Measurements from ENCODE around the gene ARVCF. TPM values are rescaled to one million over a fixed set of nuclear protein-coding genes. Genes with fewer than 3 reads are reported as not detected.

ARVCF gene
- total and polyA plus RNA-seq, 2 experiments from 2014 or later, result 15.6 to 122 TPM

DNA sequence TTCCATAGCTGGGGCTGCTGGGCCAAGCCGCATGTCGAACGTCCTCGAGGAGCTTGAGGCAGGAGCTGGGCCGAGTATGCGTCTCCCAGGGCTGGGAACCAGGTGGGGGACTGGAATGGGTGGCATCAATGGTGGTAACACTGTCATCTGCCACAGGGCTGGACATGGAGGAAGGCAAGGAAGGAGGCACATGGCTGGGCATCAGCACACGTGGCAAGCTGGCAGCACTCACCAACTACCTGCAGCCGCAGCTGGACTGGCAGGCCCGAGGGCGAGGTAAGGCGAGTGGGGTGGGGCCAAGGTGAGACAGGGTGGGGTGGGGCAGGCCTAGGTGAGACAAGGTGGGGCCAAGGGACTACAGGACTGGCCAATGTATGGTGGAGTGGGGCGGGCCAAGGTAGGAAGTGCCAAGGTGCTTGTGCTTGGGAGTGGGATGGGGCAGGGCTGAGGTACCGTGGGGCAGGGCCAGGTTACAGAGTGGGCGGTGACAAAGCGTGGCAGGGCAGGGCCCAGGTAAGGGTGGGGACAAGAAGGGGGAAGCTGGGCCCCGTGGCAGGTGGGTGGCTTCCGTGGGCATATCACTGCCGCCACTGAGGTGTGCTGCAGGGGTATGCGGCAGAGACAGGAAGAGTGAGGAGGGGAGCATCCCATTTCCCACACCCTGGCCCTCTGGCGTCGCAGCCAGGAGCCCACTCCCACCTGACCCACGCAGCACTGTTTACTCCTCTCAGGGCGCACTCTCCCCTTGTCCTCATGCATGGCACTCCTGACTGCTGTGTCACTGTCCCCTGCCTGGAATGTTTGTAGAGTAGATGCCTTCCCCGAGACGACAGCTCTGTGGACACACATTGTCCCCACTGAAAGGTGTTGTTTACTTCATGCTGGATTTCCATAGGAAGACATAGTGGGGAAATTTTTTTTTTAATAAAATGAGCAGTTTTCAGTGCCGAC lies 36.0 kb upstream of the ARVCF start:
- peaks cover 21% of the 10 kb centered on the region for H3K36me3 Mint-ChIP-seq (ENCODE audit: low read depth)
- H3K4me2 ChIP-seq, result no peak overlapping the region
- no peak overlapping the region for H3K4me3 Mint-ChIP-seq
- H2AFZ ChIP-seq, result no peak overlapping the region
- no peaks in the 10 kb centered on the region for H3F3A ChIP-seq (replicated peaks; ENCODE audit: low read depth)
- no peaks in the 10 kb centered on the region; the same call in none of the 2 replicates for H4K20me1 ChIP-seq (replicated peaks; ENCODE audit: insufficient read depth)
- no peaks in the 10 kb centered on the region for H3K4me1 Mint-ChIP-seq
- H3K36me3 ChIP-seq (ENCODE audit: insufficient read depth), result no peaks in the 10 kb centered on the region
- H3K9me3 Mint-ChIP-seq, result peaks cover 15% of the 10 kb centered on the region
- H3K27ac ChIP-seq (ENCODE audit: low read depth), result no peak overlapping the region
- ATAC-seq (peak; percentile 51), DNase-seq (ENCODE audit: low spot score) (no peak)
- H3K9me2 ChIP-seq (ENCODE audit: insufficient read depth), result no peaks in the 10 kb centered on the region
- no peaks in the 10 kb centered on the region for H3K4me1 ChIP-seq (ENCODE audit: insufficient read depth)
- H3K79me2 ChIP-seq (replicated peaks; ENCODE audit: insufficient read depth), result no peaks in the 10 kb centered on the region
- TF ChIP-seq EZH2 (IDR thresholded peaks at IDR 0.05; ENCODE audit: low read depth, unreplicated experiment) (no peak), STAT1 (IDR thresholded peaks at IDR 0.05; ENCODE audit: unreplicated experiment) (no peak), EZH2phosphoT487 (IDR thresholded peaks at IDR 0.05; ENCODE audit: unreplicated experiment) (no peak), POLR2AphosphoS5 (IDR thresholded peaks at IDR 0.05; ENCODE audit: low read depth) (no peak), ZNF331 (CRISPR knock-in tag; IDR thresholded peaks at IDR 0.05; ENCODE audit: low read depth) (no peak), JUNB (IDR thresholded peaks at IDR 0.05; ENCODE audit: unreplicated experiment) (no peak), CREB1 (CRISPR knock-in tag; IDR thresholded peaks at IDR 0.05; ENCODE audit: low read depth) (no peak), NANOG (IDR thresholded peaks at IDR 0.05; ENCODE audit: borderline replicate concordance) (no peak), ZNF114 (CRISPR knock-in tag; IDR thresholded peaks at IDR 0.05) (no peak)
- TF ChIP-seq, protein P1, sequence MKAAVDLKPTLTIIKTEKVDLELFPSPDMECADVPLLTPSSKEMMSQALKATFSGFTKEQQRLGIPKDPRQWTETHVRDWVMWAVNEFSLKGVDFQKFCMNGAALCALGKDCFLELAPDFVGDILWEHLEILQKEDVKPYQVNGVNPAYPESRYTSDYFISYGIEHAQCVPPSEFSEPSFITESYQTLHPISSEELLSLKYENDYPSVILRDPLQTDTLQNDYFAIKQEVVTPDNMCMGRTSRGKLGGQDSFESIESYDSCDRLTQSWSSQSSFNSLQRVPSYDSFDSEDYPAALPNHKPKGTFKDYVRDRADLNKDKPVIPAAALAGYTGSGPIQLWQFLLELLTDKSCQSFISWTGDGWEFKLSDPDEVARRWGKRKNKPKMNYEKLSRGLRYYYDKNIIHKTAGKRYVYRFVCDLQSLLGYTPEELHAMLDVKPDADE (IDR thresholded peaks at IDR 0.05), result no peak
- TF ChIP-seq, protein P2, sequence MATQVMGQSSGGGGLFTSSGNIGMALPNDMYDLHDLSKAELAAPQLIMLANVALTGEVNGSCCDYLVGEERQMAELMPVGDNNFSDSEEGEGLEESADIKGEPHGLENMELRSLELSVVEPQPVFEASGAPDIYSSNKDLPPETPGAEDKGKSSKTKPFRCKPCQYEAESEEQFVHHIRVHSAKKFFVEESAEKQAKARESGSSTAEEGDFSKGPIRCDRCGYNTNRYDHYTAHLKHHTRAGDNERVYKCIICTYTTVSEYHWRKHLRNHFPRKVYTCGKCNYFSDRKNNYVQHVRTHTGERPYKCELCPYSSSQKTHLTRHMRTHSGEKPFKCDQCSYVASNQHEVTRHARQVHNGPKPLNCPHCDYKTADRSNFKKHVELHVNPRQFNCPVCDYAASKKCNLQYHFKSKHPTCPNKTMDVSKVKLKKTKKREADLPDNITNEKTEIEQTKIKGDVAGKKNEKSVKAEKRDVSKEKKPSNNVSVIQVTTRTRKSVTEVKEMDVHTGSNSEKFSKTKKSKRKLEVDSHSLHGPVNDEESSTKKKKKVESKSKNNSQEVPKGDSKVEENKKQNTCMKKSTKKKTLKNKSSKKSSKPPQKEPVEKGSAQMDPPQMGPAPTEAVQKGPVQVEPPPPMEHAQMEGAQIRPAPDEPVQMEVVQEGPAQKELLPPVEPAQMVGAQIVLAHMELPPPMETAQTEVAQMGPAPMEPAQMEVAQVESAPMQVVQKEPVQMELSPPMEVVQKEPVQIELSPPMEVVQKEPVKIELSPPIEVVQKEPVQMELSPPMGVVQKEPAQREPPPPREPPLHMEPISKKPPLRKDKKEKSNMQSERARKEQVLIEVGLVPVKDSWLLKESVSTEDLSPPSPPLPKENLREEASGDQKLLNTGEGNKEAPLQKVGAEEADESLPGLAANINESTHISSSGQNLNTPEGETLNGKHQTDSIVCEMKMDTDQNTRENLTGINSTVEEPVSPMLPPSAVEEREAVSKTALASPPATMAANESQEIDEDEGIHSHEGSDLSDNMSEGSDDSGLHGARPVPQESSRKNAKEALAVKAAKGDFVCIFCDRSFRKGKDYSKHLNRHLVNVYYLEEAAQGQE (IDR thresholded peaks at IDR 0.05; ENCODE audit: unreplicated experiment), result no peak
- TF ChIP-seq, protein P3, sequence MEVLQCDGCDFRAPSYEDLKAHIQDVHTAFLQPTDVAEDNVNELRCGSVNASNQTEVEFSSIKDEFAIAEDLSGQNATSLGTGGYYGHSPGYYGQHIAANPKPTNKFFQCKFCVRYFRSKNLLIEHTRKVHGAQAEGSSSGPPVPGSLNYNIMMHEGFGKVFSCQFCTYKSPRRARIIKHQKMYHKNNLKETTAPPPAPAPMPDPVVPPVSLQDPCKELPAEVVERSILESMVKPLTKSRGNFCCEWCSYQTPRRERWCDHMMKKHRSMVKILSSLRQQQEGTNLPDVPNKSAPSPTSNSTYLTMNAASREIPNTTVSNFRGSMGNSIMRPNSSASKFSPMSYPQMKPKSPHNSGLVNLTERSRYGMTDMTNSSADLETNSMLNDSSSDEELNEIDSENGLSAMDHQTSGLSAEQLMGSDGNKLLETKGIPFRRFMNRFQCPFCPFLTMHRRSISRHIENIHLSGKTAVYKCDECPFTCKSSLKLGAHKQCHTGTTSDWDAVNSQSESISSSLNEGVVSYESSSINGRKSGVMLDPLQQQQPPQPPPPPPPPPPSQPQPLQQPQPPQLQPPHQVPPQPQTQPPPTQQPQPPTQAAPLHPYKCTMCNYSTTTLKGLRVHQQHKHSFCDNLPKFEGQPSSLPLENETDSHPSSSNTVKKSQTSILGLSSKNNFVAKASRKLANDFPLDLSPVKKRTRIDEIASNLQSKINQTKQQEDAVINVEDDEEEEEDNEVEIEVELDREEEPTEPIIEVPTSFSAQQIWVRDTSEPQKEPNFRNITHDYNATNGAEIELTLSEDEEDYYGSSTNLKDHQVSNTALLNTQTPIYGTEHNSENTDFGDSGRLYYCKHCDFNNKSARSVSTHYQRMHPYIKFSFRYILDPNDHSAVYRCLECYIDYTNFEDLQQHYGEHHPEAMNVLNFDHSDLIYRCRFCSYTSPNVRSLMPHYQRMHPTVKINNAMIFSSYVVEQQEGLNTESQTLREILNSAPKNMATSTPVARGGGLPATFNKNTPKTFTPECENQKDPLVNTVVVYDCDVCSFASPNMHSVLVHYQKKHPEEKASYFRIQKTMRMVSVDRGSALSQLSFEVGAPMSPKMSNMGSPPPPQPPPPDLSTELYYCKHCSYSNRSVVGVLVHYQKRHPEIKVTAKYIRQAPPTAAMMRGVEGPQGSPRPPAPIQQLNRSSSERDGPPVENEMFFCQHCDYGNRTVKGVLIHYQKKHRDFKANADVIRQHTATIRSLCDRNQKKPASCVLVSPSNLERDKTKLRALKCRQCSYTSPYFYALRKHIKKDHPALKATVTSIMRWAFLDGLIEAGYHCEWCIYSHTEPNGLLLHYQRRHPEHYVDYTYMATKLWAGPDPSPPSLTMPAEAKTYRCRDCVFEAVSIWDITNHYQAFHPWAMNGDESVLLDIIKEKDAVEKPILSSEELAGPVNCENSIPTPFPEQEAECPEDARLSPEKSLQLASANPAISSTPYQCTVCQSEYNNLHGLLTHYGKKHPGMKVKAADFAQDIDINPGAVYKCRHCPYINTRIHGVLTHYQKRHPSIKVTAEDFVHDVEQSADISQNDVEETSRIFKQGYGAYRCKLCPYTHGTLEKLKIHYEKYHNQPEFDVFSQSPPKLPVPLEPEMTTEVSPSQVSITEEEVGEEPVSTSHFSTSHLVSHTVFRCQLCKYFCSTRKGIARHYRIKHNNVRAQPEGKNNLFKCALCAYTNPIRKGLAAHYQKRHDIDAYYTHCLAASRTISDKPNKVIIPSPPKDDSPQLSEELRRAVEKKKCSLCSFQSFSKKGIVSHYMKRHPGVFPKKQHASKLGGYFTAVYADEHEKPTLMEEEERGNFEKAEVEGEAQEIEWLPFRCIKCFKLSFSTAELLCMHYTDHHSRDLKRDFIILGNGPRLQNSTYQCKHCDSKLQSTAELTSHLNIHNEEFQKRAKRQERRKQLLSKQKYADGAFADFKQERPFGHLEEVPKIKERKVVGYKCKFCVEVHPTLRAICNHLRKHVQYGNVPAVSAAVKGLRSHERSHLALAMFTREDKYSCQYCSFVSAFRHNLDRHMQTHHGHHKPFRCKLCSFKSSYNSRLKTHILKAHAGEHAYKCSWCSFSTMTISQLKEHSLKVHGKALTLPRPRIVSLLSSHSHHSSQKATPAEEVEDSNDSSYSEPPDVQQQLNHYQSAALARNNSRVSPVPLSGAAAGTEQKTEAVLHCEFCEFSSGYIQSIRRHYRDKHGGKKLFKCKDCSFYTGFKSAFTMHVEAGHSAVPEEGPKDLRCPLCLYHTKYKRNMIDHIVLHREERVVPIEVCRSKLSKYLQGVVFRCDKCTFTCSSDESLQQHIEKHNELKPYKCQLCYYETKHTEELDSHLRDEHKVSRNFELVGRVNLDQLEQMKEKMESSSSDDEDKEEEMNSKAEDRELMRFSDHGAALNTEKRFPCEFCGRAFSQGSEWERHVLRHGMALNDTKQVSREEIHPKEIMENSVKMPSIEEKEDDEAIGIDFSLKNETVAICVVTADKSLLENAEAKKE (CRISPR knock-in tag; IDR thresholded peaks at IDR 0.05), result no peak
- TF ChIP-seq, protein P4, sequence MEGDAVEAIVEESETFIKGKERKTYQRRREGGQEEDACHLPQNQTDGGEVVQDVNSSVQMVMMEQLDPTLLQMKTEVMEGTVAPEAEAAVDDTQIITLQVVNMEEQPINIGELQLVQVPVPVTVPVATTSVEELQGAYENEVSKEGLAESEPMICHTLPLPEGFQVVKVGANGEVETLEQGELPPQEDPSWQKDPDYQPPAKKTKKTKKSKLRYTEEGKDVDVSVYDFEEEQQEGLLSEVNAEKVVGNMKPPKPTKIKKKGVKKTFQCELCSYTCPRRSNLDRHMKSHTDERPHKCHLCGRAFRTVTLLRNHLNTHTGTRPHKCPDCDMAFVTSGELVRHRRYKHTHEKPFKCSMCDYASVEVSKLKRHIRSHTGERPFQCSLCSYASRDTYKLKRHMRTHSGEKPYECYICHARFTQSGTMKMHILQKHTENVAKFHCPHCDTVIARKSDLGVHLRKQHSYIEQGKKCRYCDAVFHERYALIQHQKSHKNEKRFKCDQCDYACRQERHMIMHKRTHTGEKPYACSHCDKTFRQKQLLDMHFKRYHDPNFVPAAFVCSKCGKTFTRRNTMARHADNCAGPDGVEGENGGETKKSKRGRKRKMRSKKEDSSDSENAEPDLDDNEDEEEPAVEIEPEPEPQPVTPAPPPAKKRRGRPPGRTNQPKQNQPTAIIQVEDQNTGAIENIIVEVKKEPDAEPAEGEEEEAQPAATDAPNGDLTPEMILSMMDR (conservative IDR thresholded peaks at IDR 0.05; ENCODE audit: low read depth in 2 of 2), result no peak
- no peak overlapping the region for H3K27ac Mint-ChIP-seq
- H3K27me3 Mint-ChIP-seq (ENCODE audit: insufficient read depth, low read depth, poor library complexity), result peaks cover 3% of the 10 kb centered on the region
- H3K27me3 ChIP-seq (ENCODE audit: insufficient read depth), result no peaks in the 10 kb centered on the region
- no peak overlapping the region for H3K4me3 ChIP-seq
